Large intestine (tissue), 12 donors: ENCODE data around the gene AQP9. TPM values are rescaled to one million over a fixed set of nuclear protein-coding genes. Genes with fewer than 3 reads are reported as not detected.
"Not testable (repeated sequence)": the region's sequence is repeated elsewhere in the genome, so short reads cannot be mapped to it uniquely, and the experiment has no call there.

Source experiments
- DNase-seq, 2 donors: peaks; one replicate each; pipeline versions ENCODE4 v3.0.0 to v3.0.0-alpha.2; 2013
- H3K27ac ChIP-seq: one replicate; pipeline ENCODE4 v1.5.1; 2013; ENCODE audit warnings: low read length
- H3K27me3 ChIP-seq: 2 replicates; pipeline ENCODE4 v1.6.1; 2013; ENCODE audit warnings: low read length; ENCODE audit not compliant: control insufficient read depth, insufficient read depth
- H3K36me3 ChIP-seq: 2 replicates; pipeline ENCODE4 v1.6.1; 2013; ENCODE audit warnings: low read length; ENCODE audit not compliant: control insufficient read depth, insufficient read depth
- H3K4me1 ChIP-seq: one replicate; pipeline ENCODE4 v1.6.1; 2013; ENCODE audit warnings: low read length; ENCODE audit not compliant: control insufficient read depth, insufficient read depth
- H3K4me3 ChIP-seq: one replicate; pipeline ENCODE4 v1.5.1; 2013; ENCODE audit warnings: low read length
- H3K9me3 ChIP-seq: one replicate; pipeline ENCODE4 v1.6.1; 2013; ENCODE audit warnings: mild to moderate bottlenecking, low read depth, low read length, moderate library complexity; ENCODE audit not compliant: control insufficient read depth
- WGBS: methylation state at CpG from one replicate; pipeline ENCODE4 v1.1.5; 2013; ENCODE audit warnings: low lambda C conversion rate; ENCODE audit not compliant: insufficient coverage; 5-methylcytosine and 5-hydroxymethylcytosine counted together
- long read RNA-seq, 11 donors: transcript quantifications; one replicate each; lab custom pipeline, GENCODE V29; 2026
- polyA plus RNA-seq: library from polyadenylated mRNA; unstranded; fragments of 120-200 nt; gene quantifications from one replicate; pipeline ENCODE4 v1.2.1, GENCODE V29; 2013

Gene AQP9, protein sequence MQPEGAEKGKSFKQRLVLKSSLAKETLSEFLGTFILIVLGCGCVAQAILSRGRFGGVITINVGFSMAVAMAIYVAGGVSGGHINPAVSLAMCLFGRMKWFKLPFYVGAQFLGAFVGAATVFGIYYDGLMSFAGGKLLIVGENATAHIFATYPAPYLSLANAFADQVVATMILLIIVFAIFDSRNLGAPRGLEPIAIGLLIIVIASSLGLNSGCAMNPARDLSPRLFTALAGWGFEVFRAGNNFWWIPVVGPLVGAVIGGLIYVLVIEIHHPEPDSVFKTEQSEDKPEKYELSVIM
- 0.27 TPM for polyA plus RNA-seq
- long read RNA-seq, donor 1, result 0 reads
- long read RNA-seq, donor 2, result 0 reads
- long read RNA-seq, donor 3, result 0 reads
- long read RNA-seq, donor 4, result 0 reads
- long read RNA-seq, donor 5, result 0 reads
- long read RNA-seq, donor 6, result 0 reads
- long read RNA-seq, donor 7, result 0 reads
- long read RNA-seq, donor 8, result 0 reads
- long read RNA-seq, donor 9, result 0 reads
- long read RNA-seq, donor 10, result 0 reads
- long read RNA-seq, donor 11, result 0 reads

DNA sequence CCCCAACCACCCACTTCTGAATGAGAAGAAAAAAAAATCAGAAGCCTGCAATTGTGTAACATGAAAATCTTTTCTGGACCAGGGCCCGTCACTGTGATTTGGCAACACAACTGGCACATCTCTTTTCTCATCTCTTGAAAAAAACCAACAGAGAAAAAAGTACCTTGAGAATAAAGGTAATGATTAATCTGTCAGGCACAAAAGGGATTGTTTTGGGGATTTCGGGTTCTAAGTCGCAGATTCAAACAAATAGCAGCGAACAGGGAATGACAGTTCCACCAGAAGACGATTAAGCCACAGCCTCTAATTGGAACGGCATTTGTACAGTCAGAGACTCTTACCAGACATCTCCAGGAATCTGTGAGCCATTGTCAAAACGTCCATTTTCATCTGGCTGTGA is at the start of gene AQP9:
Gene AQP9 (plus strand): TSS at position 276 of the 400 bp plus-strand sequence. CDS start 185 bp downstream, outside the sequence.
- no peak for DNase-seq
- H3K36me3 ChIP-seq, result no peaks in the 10 kb centered on the region
- no peaks in the 10 kb centered on the region for H3K4me1 ChIP-seq
- H3K9me3 ChIP-seq, result no peaks in the 10 kb centered on the region
- peaks cover 10% of the 10 kb centered on the region for H3K27me3 ChIP-seq
- H3K4me3 ChIP-seq, result no peak within 1 kb of the TSS
- H3K27ac ChIP-seq, result no peak within 1 kb of the TSS
- 100% methylated on average over 1 of the region's 7 CpGs for WGBS

DNA sequence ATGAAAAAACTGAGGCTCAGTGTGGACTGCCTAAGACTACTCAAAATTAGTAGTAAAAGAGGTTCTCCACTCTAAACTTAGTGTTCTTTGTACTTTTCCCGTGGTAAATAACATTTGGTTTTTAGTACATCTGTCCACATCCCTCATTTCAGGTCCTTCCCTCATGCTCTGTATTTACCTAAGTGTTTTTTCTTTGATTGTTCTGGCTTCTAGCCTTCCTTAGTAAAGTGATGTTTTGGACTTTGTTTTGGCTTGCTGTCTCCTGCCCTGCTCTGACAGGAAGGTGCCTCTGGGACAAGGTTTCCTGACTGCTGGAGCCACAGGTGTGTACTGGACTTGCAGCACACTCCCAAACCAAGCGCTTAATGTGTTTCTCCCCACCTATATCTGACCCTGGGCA is 42.8 kb upstream of the AQP9 start:
- Histone ChIP-seq H3K4me3 (no peak overlapping the region), H3K9me3 (no peaks in the 10 kb centered on the region), H3K4me1 (no peaks in the 10 kb centered on the region), H3K27me3 (peaks cover 2% of the 10 kb centered on the region), H3K36me3 (no peaks in the 10 kb centered on the region), H3K27ac (no peak overlapping the region)
- DNase-seq, result no peak
- WGBS, result 63% methylated on average over 1 of the region's 2 CpGs

DNA sequence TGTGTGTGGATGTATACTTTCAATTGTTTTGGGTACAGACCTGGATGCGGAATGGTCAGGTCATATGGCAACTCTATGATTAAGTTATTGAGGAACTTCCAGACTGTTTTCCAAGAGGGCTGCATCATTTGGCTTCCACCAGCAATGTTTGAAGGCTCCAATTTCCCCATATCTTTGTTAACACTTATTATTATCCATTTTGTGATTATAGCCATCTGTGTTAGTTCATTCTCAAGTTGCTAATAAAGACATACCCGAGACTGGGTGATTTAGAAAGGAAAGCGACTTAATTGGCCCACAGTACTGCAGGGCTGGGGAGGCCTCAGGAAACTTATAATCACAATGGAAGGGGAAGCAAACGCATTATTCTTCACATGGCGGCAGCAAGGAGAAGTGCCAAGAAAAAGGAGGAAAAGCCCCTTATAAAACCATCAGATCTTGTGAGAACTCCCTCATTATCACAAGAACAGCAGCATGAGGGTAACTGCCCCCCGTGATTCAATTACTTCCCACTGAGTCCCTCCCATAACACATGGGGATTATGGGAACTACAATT is 41.6 kb upstream of the AQP9 start:
- 100% methylated on average over 1 of the region's 6 CpGs for WGBS
- no peaks in the 10 kb centered on the region for H3K36me3 ChIP-seq

DNA sequence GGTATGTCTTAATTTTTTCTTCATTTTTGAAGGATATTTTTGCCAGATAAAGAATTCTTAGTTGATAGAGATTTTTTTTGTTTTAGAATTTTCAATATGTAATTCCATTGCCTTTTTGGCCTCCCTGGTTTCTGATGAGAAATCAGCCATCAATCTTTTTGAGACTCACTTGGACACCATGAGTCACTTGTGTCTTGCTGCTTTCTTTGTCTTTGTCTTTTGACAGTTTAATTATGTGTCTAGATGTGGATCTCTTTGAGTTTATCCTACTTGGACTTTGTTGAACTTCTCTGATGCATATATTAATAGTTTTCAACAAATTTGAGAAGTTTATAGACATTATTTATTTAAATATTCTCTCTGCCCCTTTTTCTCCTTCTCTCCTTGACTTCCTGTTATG is 34.7 kb upstream of the AQP9 start:
- no peak overlapping the region for H3K4me3 ChIP-seq
- H3K4me1 ChIP-seq, result no peaks in the 10 kb centered on the region
- H3K27ac ChIP-seq, result no peak overlapping the region
- H3K9me3 ChIP-seq, result no peaks in the 10 kb centered on the region
- peaks cover 6% of the 10 kb centered on the region for H3K27me3 ChIP-seq
- no peaks in the 10 kb centered on the region for H3K36me3 ChIP-seq
- no peak for DNase-seq

More for the DNA sequence above, 41.6 kb upstream of the AQP9 start:
- H3K9me3 ChIP-seq, result no peaks in the 10 kb centered on the region
- no peak overlapping the region for H3K4me3 ChIP-seq
- no peaks in the 10 kb centered on the region for H3K4me1 ChIP-seq
- no peak overlapping the region for H3K27ac ChIP-seq
- no peak for DNase-seq
- H3K27me3 ChIP-seq, result peaks cover 2% of the 10 kb centered on the region

DNA sequence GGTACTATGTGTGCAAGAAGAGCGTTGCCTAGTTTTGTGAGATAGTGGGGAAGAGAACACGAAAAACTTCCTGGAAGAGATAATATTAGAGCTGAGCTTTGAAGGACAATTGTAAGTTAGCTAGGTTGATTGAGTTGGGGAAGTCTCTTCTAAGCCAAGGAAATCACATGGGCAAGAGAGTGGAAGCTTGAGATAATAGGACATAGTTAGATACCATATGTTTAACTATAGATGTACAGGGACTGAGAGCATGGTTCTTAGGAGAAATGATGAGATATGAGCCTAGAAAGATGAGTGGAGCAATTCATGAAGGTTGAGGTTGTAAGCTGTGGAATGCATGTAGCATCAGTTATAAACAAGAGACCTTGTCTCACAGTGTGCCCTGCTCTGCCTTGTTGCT is 30.1 kb upstream of the AQP9 start:
- Histone ChIP-seq H3K4me1 (no peaks in the 10 kb centered on the region), H3K27me3 (peaks cover 16% of the 10 kb centered on the region), H3K27ac (no peak overlapping the region), H3K4me3 (no peak overlapping the region), H3K9me3 (no peaks in the 10 kb centered on the region), H3K36me3 (no peaks in the 10 kb centered on the region)
- WGBS, result no CpG with 5 or more reads among the region's 2 CpGs
- no peak for DNase-seq

DNA sequence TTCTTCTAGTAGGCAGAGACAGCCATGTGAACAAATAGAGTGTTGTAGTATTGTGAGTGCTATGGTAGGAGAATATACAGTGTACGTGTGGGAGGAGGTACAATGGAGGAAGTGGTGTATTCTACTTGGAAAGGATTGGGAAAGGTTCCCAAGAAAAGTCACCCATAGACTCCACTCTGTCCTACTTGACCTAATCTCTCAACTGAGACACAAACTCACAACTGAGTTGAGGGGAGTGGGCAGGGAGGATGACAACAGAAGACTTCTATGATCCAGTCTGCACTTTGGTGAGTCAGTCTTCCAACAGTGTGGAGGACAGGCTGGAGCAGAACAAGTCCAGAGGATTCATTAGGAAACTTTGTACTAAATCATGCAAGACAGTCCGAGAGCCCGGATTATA is 28.8 kb upstream of the AQP9 start:
- DNase-seq, result no peak
- Histone ChIP-seq H3K27me3 (peaks cover 16% of the 10 kb centered on the region), H3K27ac (no peak overlapping the region), H3K4me1 (no peaks in the 10 kb centered on the region), H3K36me3 (no peaks in the 10 kb centered on the region), H3K4me3 (no peak overlapping the region), H3K9me3 (no peaks in the 10 kb centered on the region)
- 100% methylated on average over 1 of the region's 3 CpGs for WGBS

DNA sequence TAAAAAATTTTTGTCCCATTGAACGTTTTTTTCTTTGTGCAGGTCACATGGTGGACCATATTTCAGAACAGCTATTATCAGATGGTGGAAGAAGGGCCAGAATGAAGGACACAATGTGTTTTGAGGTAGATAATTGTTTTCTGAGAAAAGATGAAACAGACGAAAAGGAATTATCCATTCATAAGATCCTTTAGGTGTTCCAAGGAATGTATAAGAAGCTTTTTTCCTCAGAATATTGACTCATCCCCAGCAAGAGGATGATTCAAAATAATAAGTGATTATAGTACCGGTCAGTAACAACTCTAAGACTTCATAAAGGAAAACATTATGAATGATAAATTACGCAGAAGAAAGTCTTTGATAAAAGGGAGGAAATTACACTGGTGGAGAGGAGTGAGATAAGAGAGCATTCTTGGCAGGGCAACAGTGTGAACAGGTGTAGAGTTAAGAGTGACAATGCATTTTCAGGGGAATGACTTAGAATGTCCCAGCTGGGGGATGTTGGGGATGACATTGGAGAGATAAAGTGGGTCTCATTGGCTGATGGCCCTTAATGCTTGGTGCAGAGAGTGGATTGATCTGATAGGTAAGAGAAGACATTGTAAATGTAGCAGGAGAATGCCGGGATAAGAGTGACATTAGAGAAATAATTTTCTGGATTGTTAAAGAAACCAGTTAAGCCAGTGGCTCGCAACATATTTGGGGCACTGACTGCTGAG is 27.0 kb upstream of the AQP9 start:
- Histone ChIP-seq H3K4me3 (no peak overlapping the region), H3K27me3 (peaks cover 16% of the 10 kb centered on the region), H3K27ac (no peak overlapping the region), H3K4me1 (no peaks in the 10 kb centered on the region), H3K36me3 (no peaks in the 10 kb centered on the region), H3K9me3 (no peaks in the 10 kb centered on the region)
- no peak for DNase-seq
- WGBS, result 74% methylated on average over 4 of the region's 6 CpGs

DNA sequence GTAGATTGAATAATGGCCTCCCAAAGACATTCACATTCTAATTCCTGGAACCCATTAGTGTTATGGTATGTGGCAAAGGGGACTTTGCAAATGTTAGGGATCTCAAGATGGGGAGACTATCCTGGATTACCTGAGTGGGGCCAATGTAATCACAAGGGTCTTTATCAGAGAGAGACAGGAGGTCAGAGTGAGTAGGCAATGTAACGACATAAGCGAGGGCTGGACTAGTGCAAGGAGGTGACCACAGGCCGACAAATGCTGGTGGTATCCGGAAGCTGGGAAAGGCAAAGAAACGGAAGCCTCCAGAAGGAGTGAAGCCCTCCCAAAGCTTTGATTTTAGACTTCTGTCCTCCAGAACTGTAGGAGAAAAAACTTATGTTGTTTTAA is 26.5 kb upstream of the AQP9 start:
- H3K4me3 ChIP-seq, result no peak overlapping the region

DNA sequence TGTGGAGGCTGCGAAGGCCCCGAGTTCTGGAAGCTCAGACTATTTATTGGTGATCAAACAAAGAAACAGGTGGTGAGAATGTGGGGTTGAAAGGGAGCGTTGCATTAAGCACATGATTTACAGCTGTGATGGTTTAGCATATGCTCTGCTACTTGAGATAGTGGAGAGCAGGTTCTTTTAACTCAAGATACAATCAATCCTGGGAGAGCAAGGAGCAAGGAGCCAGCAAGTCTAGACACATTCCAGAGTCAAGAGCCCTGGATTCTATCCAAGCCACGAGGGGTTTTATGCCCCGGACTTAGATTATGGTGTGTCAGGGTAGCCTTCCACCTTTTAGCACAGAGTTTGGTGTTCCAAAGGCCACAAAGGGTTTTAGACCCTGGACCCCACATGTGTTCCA is 24.8 kb upstream of the AQP9 start:
- not testable (repeated sequence) for H3K36me3 ChIP-seq, H3K4me3 ChIP-seq, H3K4me1 ChIP-seq, H3K9me3 ChIP-seq, DNase-seq, H3K27ac ChIP-seq
- peaks cover 13% of the 10 kb centered on the region for H3K27me3 ChIP-seq
- WGBS, result no CpG with 5 or more reads among the region's 5 CpGs

More for the DNA sequence above, 26.5 kb upstream of the AQP9 start:
- Histone ChIP-seq H3K27me3 (peaks cover 17% of the 10 kb centered on the region), H3K9me3 (no peaks in the 10 kb centered on the region), H3K36me3 (no peaks in the 10 kb centered on the region), H3K4me1 (no peaks in the 10 kb centered on the region), H3K27ac (no peak overlapping the region)
- no peak for DNase-seq
- 90% methylated on average over 2 of the region's 5 CpGs for WGBS

DNA sequence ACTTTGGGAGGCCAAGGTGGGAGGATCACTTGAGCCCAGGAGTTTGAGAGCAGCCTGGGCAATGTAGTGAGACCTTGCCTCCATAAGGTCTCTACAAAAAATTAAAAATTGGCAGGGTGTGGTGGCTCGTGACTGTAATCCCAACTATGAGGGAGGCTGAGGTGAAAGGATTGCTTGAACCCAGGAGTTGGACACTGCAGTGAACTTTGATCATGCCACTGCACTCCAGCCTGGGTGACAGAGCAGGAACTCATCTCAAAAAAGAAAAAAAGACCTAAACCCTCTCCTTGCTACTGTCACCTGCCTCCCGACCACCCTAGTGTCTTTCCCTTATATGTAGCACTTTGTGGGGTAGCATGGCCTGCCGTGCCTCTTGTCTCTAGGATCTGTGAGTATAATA is 23.8 kb upstream of the AQP9 start:
- Histone ChIP-seq H3K36me3 (no peaks in the 10 kb centered on the region), H3K4me3 (no peak overlapping the region), H3K27ac (no peak overlapping the region), H3K27me3 (peaks cover 4% of the 10 kb centered on the region), H3K4me1 (no peaks in the 10 kb centered on the region), H3K9me3 (no peaks in the 10 kb centered on the region)
- no CpG with 5 or more reads among the region's 3 CpGs for WGBS
- no peak for DNase-seq
